WTC11 (cell line): ENCODE results near the gene PLD5. TPM values are rescaled to one million over a fixed set of nuclear protein-coding genes. Genes with fewer than 3 reads are reported as not detected.

Experiments
- ATAC-seq: fragments of 200-7000 bp; cut with Tn5 transposase; 2 replicates; pipeline ENCODE4 v1.10.0; 2021; ENCODE audit warnings: mild to moderate bottlenecking, moderate library complexity
- CTCF ChIA-PET: fragments of 300-600 bp; sonication (Branson Sonifier 250); formaldehyde crosslinking; loops from one replicate; lab custom pipeline; 2021; ENCODE audit warnings: antibody characterized with exemption; lab: Charles Lee
- POLR2A ChIA-PET: fragments of 350-600 bp; sonication (Branson Sonifier 250); formaldehyde crosslinking; loops from one replicate; lab custom pipeline; 2021; ENCODE audit warnings: antibody characterized with exemption; lab: Charles Lee
- DNase-seq: peaks from one replicate; pipeline ENCODE4 v3.0.0; 2021; ENCODE audit warnings: low spot score
- H3K27ac Mint-ChIP-seq: 2 replicates; pipeline ENCODE4 v1.8.0; 2021; ENCODE audit warnings: mixed read lengths
- H3K27me3 Mint-ChIP-seq: 2 replicates; pipeline ENCODE4 v1.8.0; 2021; ENCODE audit warnings: low read depth, mild to moderate bottlenecking, moderate library complexity, mixed read lengths
- H3K36me3 Mint-ChIP-seq: 2 replicates; pipeline ENCODE4 v1.8.0; 2021; ENCODE audit warnings: mixed read lengths
- H3K4me1 Mint-ChIP-seq: 2 replicates; pipeline ENCODE4 v1.8.0; 2022; ENCODE audit warnings: mixed read lengths
- H3K4me3 Mint-ChIP-seq: 2 replicates; pipeline ENCODE4 v1.8.0; 2021; ENCODE audit warnings: mild to moderate bottlenecking, moderate library complexity, mixed read lengths
- H3K9me3 Mint-ChIP-seq: 2 replicates; pipeline ENCODE4 v1.8.0; 2021; ENCODE audit warnings: mixed read lengths
- AR ChIP-seq: fragments of 250-450 bp; sonication (Bioruptor Pico); IDR thresholded peaks from 2 replicates; pipeline ENCODE4 v1.9.0; 2021; ENCODE audit warnings: mild to moderate bottlenecking
- ATF1 ChIP-seq: sonication (generic); formaldehyde crosslinking; IDR thresholded peaks from 2 replicates; pipeline ENCODE4 v1.8.1; 2023; ENCODE audit warnings: mild to moderate bottlenecking, moderate library complexity, missing genetic modification reagents
- CBFB ChIP-seq: sonication (generic); formaldehyde crosslinking; IDR thresholded peaks from 2 replicates; pipeline ENCODE4 v1.8.1; 2022; ENCODE audit warnings: mild to moderate bottlenecking, low read depth, missing genetic modification reagents
- CREM ChIP-seq: sonication (generic); formaldehyde crosslinking; IDR thresholded peaks from 2 replicates; pipeline ENCODE4 v1.8.1; 2022; ENCODE audit warnings: mild to moderate bottlenecking, missing genetic modification reagents, moderate library complexity
- CTCF ChIP-seq: fragments of 200-600 bp; IDR thresholded peaks from 2 replicates; pipeline ENCODE4 v1.8.0; 2022; ENCODE audit warnings: antibody characterized with exemption
- ELF4 ChIP-seq: sonication (generic); formaldehyde crosslinking; IDR thresholded peaks from 2 replicates; pipeline ENCODE4 v1.8.1; 2022; ENCODE audit warnings: low read depth, mild to moderate bottlenecking, moderate library complexity, missing genetic modification reagents
- EMX1 ChIP-seq: fragments of 250-450 bp; sonication (Bioruptor Pico); IDR thresholded peaks from 2 replicates; pipeline ENCODE4 v1.8.0; 2021; ENCODE audit warnings: mild to moderate bottlenecking
- FOXP4 ChIP-seq: sonication (generic); formaldehyde crosslinking; IDR thresholded peaks from 2 replicates; pipeline ENCODE4 v1.8.0; 2022; ENCODE audit warnings: mild to moderate bottlenecking, missing genetic modification reagents
- HMGXB4 ChIP-seq: sonication (generic); formaldehyde crosslinking; IDR thresholded peaks from 2 replicates; pipeline ENCODE4 v1.8.1; 2023; ENCODE audit warnings: mild to moderate bottlenecking, moderate library complexity, missing genetic modification reagents
- RORB ChIP-seq: fragments of 250-450 bp; sonication (Bioruptor Pico); IDR thresholded peaks from 2 replicates; pipeline ENCODE4 v1.9.0; 2021; ENCODE audit warnings: mild to moderate bottlenecking
- USF2 ChIP-seq: sonication (generic); formaldehyde crosslinking; IDR thresholded peaks from 2 replicates; pipeline ENCODE4 v1.8.1; 2023; ENCODE audit warnings: mild to moderate bottlenecking, missing genetic modification reagents, moderate library complexity
- ZNF219 ChIP-seq: sonication (generic); formaldehyde crosslinking; IDR thresholded peaks from 2 replicates; pipeline ENCODE4 v1.8.0; 2023; ENCODE audit warnings: missing genetic modification reagents, mild to moderate bottlenecking, borderline replicate concordance
- ZNF281 ChIP-seq: sonication (generic); formaldehyde crosslinking; IDR thresholded peaks from 2 replicates; pipeline ENCODE4 v1.8.0; 2023; ENCODE audit warnings: mild to moderate bottlenecking, missing genetic modification reagents
- ZNF423 ChIP-seq: fragments of 250-450 bp; sonication (Bioruptor Pico); IDR thresholded peaks from 2 replicates; pipeline ENCODE4 v2.1.2; 2022; ENCODE audit warnings: mild to moderate bottlenecking, moderate library complexity
- total RNA-seq: library from RNA; stranded (reverse); gene quantifications from 3 replicates; pipeline ENCODE4 v1.2.3, GENCODE V29; 2021

The PLD5 gene
- total RNA-seq, 1 experiment from 2014 or later, result 6.4 TPM

GRCh38 chr1:242470774-242471173 is 53.7 kb downstream of the PLD5 start:
- POLR2A ChIA-PET, result no interaction called here
- no peaks in the 10 kb centered on the region for H3K4me1 Mint-ChIP-seq
- CTCF ChIA-PET, result interaction anchor here (1.5 kb wide), 1 partner anchor 53 kb away, joined by 4 read pairs; the partner anchor contains the start of gene PLD5

GRCh38 chr1:242468784-242469183 is 55.7 kb downstream of the PLD5 start:
- no peak overlapping the region for H3K4me3 Mint-ChIP-seq
- no peak for DNase-seq
- POLR2A ChIA-PET, result no interaction called here
- ATAC-seq, result no peak
- no peak overlapping the region for H3K27ac Mint-ChIP-seq
- TF ChIP-seq ZNF423 (CRISPR knock-in tag) (no peak), ELF4 (CRISPR knock-in tag) (no peak), ATF1 (CRISPR knock-in tag) (no peak), EMX1 (CRISPR knock-in tag) (no peak), HMGXB4 (CRISPR knock-in tag) (no peak), FOXP4 (no peak), CBFB (CRISPR knock-in tag) (no peak), AR (CRISPR knock-in tag) (no peak), CREM (CRISPR knock-in tag) (no peak), RORB (CRISPR knock-in tag) (no peak)
- no peaks in the 10 kb centered on the region for H3K27me3 Mint-ChIP-seq
- CTCF ChIA-PET, result interaction anchor here (1.4 kb wide), 1 partner anchor 13 kb away, joined by 14 read pairs; no protein-coding TSS in a partner anchor
- no peaks in the 10 kb centered on the region for H3K9me3 Mint-ChIP-seq
- no peaks in the 10 kb centered on the region for H3K36me3 Mint-ChIP-seq
- H3K4me1 Mint-ChIP-seq, result no peaks in the 10 kb centered on the region

More at GRCh38 chr1:242470774-242471173, 53.7 kb downstream of the PLD5 start:
- Mint-ChIP-seq H3K27ac (no peak overlapping the region), H3K27me3 (no peaks in the 10 kb centered on the region), H3K4me3 (no peak overlapping the region), H3K9me3 (peaks cover 3% of the 10 kb centered on the region; the same call in 1 of the 2 replicates), H3K36me3 (no peaks in the 10 kb centered on the region)
- DNase-seq, result no peak
- ATAC-seq, result no peak
- TF ChIP-seq ZNF219 (CRISPR knock-in tag) (no peak), ZNF281 (CRISPR knock-in tag) (no peak)

GRCh38 chr1:242467556-242468145 is 56.8 kb downstream of the PLD5 start:
- ChIA-PET CTCF (interaction anchor here (0.6 to 1.4 kb wide), 5 partner anchors 10 to 184 kb away, joined by 3 to 14 read pairs (median 5); no protein-coding TSS in a partner anchor), POLR2A (no interaction called here)
- Mint-ChIP-seq H3K4me3 (no peak overlapping the region), H3K4me1 (no peaks in the 10 kb centered on the region), H3K27me3 (no peaks in the 10 kb centered on the region), H3K27ac (no peak overlapping the region), H3K36me3 (no peaks in the 10 kb centered on the region), H3K9me3 (no peaks in the 10 kb centered on the region)
- TF ChIP-seq CTCF, result peak; percentile 58; the same call in 1 of the 2 replicates
- TF ChIP-seq USF2 (CRISPR knock-in tag), result no peak
- DNase-seq (peak; percentile 69), ATAC-seq (peak; percentile 98)
